ENCODE data around the gene INSR.
A peak's percentile ranks its signal among the peaks of the same experiment; 100 is the strongest.

INSR gene

GRCh38 chr19:7216373-7216902, 77.8 kb downstream of the INSR start:
- ChIA-PET POLR2A (no interaction called here), CTCF (interaction anchor here (0.6 kb wide), 1 partner anchor 32 kb away, joined by 3 read pairs; no protein-coding TSS in a partner anchor)
- Histone ChIP-seq H3K36me3 (ENCODE audit: control insufficient read depth in 2 of 2, insufficient read depth in 1 of 2, low read length in 2 of 2) (no peaks in the 10 kb centered on the region), H3K4me1 (ENCODE audit: control insufficient read depth, insufficient read depth, low read length) (no peaks in the 10 kb centered on the region), H3K9me3 (ENCODE audit: control insufficient read depth, insufficient read depth, low read depth, low read length) (no peaks in the 10 kb centered on the region), H3K4me3 (ENCODE audit: low read depth, low read length) (no peak overlapping the region), H3K27ac (ENCODE audit: extremely low read depth, low read depth, low read length) (no peak overlapping the region)
- TF ChIP-seq ZFP37 (tag by site-specific recombination; IDR thresholded peaks at IDR 0.05) (no peak), ZNF266 (tag by site-specific recombination; IDR thresholded peaks at IDR 0.05; ENCODE audit: low read depth) (no peak), ZNF600 (tag by site-specific recombination; IDR thresholded peaks at IDR 0.05) (peak; percentile 30; the same call in 1 of the 2 replicates)

DNA sequence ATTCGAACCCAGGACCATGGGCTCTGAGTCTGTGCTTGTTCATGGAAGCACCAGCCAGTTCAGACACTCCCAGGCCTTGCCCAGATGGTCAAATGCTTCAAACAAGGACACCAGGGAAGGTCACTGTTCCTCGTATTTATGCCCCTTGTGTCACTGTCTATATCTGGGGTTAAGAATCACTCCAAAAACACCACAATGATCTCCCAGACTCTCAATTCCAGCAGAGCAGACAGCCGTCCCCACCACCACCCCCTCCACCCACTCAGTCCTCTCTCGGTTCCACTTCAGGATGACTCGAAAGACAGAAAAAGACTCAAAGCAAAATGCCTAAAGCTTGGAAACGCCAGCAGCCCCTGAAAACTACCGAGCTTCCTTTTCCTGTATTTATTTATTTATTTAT, 79.0 kb downstream of the INSR start:
- H3K4me1 ChIP-seq (ENCODE audit: control insufficient read depth, insufficient read depth, low read length): no peaks in the 10 kb centered on the region
- no peaks in the 10 kb centered on the region for H3K9me3 ChIP-seq (ENCODE audit: control insufficient read depth, insufficient read depth, low read depth, low read length)
- POLR2A ChIA-PET: no interaction called here
- H3K36me3 ChIP-seq (ENCODE audit: control insufficient read depth in 2 of 2, insufficient read depth in 1 of 2, low read length in 2 of 2): no peaks in the 10 kb centered on the region
- no peak overlapping the region for H3K4me3 ChIP-seq (ENCODE audit: low read depth, low read length)
- TF ChIP-seq ZFHX2 (tag by site-specific recombination; conservative IDR thresholded peaks at IDR 0.05) (peak; percentile 67), OSR2 (tag by site-specific recombination; IDR thresholded peaks at IDR 0.05) (no peak), EGR2 (tag by site-specific recombination; IDR thresholded peaks at IDR 0.05; ENCODE audit: low read depth) (peak; percentile 56; the same call in 1 of the 2 replicates)
- no peak overlapping the region for H3K27ac ChIP-seq (ENCODE audit: extremely low read depth, low read depth, low read length)
- CTCF ChIA-PET: interaction anchor here (0.6 kb wide), 2 partner anchors 26 to 638 kb away, joined by 3 to 5 read pairs; no protein-coding TSS in a partner anchor

- no peak overlapping the region for H3K27ac ChIP-seq (ENCODE audit: extremely low read depth, low read depth, low read length)
- ChIA-PET POLR2A (interaction anchor here (0.5 kb wide), 1 partner anchor 28 kb away, joined by 5 read pairs; no protein-coding TSS in a partner anchor), CTCF (interaction anchor here (0.6 kb wide), 1 partner anchor 638 kb away, joined by 3 read pairs; no protein-coding TSS in a partner anchor)
- TF ChIP-seq EGR2 (tag by site-specific recombination; IDR thresholded peaks at IDR 0.05; ENCODE audit: low read depth) (no peak), ZNF366 (tag by site-specific recombination; conservative IDR thresholded peaks at IDR 0.05) (peak; percentile 79)
- no peaks in the 10 kb centered on the region for H3K4me1 ChIP-seq (ENCODE audit: control insufficient read depth, insufficient read depth, low read length)
- H3K4me3 ChIP-seq (ENCODE audit: low read depth, low read length): no peak overlapping the region
- H3K9me3 ChIP-seq (ENCODE audit: control insufficient read depth, insufficient read depth, low read depth, low read length): no peaks in the 10 kb centered on the region
- no peaks in the 10 kb centered on the region for H3K36me3 ChIP-seq (ENCODE audit: control insufficient read depth in 2 of 2, insufficient read depth in 1 of 2, low read length in 2 of 2)
These were observed 79.7 kb downstream of the INSR start for GRCh38 chr19:7214324-7215089.

DNA sequence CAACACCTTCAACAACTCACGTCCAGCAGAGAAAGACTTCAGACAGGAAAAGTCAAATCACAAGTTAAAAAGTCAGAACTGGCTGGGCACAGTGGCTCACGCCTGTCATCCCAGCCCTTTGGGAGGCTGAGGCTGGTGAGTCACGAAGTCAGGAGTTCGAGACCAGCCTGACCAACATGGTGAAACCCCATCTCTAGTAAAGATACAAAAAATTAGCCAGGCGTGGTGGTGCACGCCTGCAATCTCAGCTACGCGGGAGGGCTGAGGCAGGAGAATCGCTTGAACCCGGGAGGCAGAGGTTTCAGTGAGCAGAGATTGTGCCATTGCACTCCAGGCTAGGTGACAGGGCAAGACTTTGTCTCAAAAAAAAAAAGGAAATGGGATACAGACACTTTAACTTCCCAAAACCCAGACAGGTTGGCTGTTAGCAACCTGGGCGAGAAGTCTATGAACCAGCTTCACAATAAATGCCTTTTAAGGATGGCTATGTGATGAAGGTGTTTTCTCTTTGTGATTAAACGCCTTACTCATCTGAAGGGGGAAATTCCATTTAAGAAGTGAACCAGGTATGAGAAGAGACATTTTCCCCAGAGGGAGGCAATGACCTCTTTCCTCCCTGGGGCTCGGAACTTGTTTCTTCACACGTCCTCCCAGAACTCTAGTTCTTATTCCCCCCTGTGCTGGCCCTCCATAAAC, 80.4 kb downstream of the INSR start:
- TF ChIP-seq ZNF341 (tag by site-specific recombination; IDR thresholded peaks at IDR 0.05; ENCODE audit: low read depth) (no peak), ZBTB8A (tag by site-specific recombination; IDR thresholded peaks at IDR 0.05) (peak; percentile 41)
- no peaks in the 10 kb centered on the region for H3K36me3 ChIP-seq (ENCODE audit: control insufficient read depth in 2 of 2, insufficient read depth in 1 of 2, low read length in 2 of 2)
- ChIA-PET CTCF (no interaction called here), POLR2A (no interaction called here)
- H3K4me3 ChIP-seq (ENCODE audit: low read depth, low read length): no peak overlapping the region
- no peak overlapping the region for H3K27ac ChIP-seq (ENCODE audit: extremely low read depth, low read depth, low read length)
- H3K9me3 ChIP-seq (ENCODE audit: control insufficient read depth, insufficient read depth, low read depth, low read length): no peaks in the 10 kb centered on the region
- H3K4me1 ChIP-seq (ENCODE audit: control insufficient read depth, insufficient read depth, low read length): no peaks in the 10 kb centered on the region

DNA sequence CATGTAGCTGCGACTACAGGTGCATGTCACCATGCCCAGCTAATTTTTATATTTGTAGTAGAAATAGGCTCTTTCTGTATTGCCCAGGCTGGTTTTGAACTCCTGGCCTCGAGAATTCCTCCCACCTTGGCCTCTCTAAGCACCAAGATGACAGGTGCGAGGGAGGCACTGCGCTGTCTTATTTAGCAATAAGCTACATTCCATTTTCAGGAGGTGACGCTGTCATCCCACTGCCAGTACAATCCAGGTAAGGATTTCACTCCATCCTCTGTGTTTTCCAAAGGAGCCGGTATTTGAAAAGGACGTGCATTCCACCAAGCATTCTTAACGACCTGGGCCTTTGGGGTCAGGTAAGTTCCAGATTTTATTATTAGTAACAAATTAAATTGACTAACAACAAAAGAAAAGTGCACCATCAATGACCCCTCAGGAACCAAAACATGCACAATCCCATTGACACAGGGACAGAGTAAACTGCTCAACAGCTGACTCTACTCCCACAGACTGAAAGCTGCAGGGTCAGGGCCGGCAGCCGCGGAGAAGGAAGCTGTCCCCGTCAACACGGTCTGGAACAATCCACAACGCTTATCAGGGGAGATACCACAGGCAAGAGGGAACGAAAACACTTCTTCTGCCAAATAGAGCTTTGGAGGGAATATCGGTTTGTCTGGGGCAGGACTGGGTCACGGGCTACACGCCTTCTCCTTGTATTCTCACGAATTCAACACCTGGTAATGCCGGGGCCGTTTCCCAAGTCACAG, 82.8 kb downstream of the INSR start:
- Histone ChIP-seq H3K4me3 (ENCODE audit: low read depth, low read length) (no peak overlapping the region), H3K4me1 (ENCODE audit: control insufficient read depth, insufficient read depth, low read length) (no peaks in the 10 kb centered on the region), H3K9me3 (ENCODE audit: control insufficient read depth, insufficient read depth, low read depth, low read length) (no peaks in the 10 kb centered on the region), H3K36me3 (ENCODE audit: control insufficient read depth in 2 of 2, insufficient read depth in 1 of 2, low read length in 2 of 2) (no peaks in the 10 kb centered on the region), H3K27ac (ENCODE audit: extremely low read depth, low read depth, low read length) (no peak overlapping the region)
- ChIA-PET POLR2A (no interaction called here), CTCF (no interaction called here)
- no peak for TF ChIP-seq ZNF555 (tag by site-specific recombination; conservative IDR thresholded peaks at IDR 0.05)
- TF ChIP-seq ZNF600 (tag by site-specific recombination; IDR thresholded peaks at IDR 0.05): peak; percentile 46; the same call in 1 of the 2 replicates
- TF ChIP-seq ZNF529 (tag by site-specific recombination; IDR thresholded peaks at IDR 0.05; ENCODE audit: insufficient replicate concordance): no peak
- TF ChIP-seq SETDB1 (IDR thresholded peaks at IDR 0.05; ENCODE audit: insufficient read length, low read length): no peak
- TF ChIP-seq, protein P1, sequence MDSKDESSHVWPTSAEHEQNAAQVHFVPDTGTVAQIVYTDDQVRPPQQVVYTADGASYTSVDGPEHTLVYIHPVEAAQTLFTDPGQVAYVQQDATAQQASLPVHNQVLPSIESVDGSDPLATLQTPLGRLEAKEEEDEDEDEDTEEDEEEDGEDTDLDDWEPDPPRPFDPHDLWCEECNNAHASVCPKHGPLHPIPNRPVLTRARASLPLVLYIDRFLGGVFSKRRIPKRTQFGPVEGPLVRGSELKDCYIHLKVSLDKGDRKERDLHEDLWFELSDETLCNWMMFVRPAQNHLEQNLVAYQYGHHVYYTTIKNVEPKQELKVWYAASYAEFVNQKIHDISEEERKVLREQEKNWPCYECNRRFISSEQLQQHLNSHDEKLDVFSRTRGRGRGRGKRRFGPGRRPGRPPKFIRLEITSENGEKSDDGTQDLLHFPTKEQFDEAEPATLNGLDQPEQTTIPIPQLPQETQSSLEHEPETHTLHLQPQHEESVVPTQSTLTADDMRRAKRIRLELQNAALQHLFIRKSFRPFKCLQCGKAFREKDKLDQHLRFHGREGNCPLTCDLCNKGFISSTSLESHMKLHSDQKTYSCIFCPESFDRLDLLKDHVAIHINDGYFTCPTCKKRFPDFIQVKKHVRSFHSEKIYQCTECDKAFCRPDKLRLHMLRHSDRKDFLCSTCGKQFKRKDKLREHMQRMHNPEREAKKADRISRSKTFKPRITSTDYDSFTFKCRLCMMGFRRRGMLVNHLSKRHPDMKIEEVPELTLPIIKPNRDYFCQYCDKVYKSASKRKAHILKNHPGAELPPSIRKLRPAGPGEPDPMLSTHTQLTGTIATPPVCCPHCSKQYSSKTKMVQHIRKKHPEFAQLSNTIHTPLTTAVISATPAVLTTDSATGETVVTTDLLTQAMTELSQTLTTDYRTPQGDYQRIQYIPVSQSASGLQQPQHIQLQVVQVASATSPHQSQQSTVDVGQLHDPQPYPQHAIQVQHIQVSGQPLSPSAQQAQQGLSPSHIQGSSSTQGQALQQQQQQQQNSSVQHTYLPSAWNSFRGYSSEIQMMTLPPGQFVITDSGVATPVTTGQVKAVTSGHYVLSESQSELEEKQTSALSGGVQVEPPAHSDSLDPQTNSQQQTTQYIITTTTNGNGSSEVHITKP (tag by site-specific recombination; IDR thresholded peaks at IDR 0.05): 0 out of 2 replicates have a peak, but pooled peaks have one; percentile 19
- TF ChIP-seq CTCF (tag by site-specific recombination; IDR thresholded peaks at IDR 0.05): no peak
